ENCODE data around the gene ESCO1. TPM values are rescaled to one million over a fixed set of nuclear protein-coding genes. Genes with fewer than 3 reads are reported as not detected.
A peak's percentile ranks its signal among the peaks of the same experiment; 100 is the strongest.
"Not testable (repeated sequence)": the region's sequence is repeated elsewhere in the genome, so short reads cannot be mapped to it uniquely, and the experiment has no call there.

The ESCO1 gene
- polyA plus RNA-seq (ENCODE audit: insufficient read length) = 20.9 TPM

GRCh38 chr18:21600526-21601410 is at the start of gene ESCO1:
Gene ESCO1, minus strand, starts transcription at chr18:21600704. Its CDS starts 25,861 bp downstream, at chr18:21574843.
- DNase-seq (ENCODE audit: low read depth) = peak; percentile 92

DNA sequence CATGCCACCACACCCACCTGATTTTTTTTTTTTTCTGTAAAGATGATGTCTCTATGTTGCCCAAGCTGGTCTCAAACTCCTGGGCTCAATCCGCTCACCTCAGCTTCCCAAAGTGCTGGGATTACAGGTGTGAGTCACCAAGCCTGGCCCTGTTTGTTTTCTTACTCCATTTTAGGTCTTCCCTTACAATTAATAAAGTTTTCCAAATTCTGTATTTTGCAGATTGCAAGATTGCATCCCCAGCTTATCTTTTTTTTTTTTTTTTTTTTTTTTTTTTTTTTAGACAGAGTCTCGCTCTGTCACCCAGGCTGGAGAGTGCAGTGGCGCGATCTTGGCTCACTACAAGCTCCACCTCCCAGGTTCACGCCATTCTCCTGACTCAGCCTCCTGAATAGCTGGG is 39.9 kb upstream of the ESCO1 start:
- DNase-seq (ENCODE audit: low read depth) = not testable (repeated sequence)

DNA sequence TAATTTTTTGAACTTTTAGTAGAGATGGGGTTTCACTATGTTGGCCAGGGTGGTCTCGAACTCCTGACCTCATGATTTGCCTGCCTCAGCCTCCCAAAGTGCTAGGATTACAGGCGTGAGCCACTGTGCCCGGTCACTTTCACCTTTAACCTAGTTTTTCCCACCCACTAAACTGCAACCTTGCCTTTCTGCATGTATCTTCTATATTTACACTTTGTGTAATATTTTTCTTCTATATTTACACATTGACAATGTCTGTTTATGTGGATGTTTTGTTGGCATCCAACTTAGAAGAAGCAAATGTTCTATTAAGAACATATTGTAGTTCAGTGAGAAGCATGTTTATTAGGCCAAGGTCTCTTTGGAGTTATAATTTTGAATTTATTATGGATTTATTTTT is 38.3 kb upstream of the ESCO1 start:
- DNase-seq (ENCODE audit: low read depth) = no peak

GRCh38 chr18:21636769-21637168 is 36.3 kb upstream of the ESCO1 start:
- no peak for DNase-seq (ENCODE audit: low read depth)

- DNase-seq (ENCODE audit: low read depth) = no peak
Measured at GRCh38 chr18:21634588-21635199, 34.2 kb upstream of the ESCO1 start.

- DNase-seq (ENCODE audit: low read depth) = no peak
Measured at GRCh38 chr18:21632393-21632792, 31.9 kb upstream of the ESCO1 start.

DNA sequence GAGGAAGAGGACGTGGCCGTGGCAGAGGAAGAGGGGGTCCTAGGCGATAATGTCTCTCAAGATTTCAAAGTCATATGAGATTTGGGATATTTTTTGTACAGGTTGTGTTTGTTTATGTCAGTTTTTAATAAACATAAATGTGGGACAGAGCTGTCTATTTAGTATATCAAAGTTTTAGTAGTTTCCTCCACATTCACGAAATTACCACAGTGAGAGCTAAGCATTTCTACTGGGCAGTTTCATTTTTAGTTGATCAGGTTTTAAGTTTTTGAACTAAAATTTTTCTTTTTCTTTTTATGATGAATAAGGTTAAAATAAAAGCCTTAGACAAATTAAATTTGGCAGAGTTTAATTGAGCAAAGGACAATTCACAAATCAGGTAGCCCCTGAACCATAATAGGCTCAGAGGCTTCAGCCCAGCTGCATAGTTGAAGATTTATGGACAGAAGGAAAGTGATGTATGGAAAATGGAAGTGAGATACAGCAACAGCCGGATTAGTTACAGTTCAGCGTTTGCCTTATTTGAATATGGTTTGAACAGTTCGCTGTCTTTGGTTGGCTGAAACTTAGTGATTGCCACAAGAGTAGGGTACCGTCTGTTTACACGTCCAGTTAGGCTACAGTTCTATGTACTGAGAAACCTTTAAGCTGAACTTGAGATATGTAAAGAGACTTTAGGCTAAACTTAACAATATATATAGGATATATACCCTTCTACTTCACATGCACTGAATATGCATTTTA is 28.8 kb upstream of the ESCO1 start:
- DNase-seq (ENCODE audit: low read depth) = no peak

- DNase-seq (ENCODE audit: low read depth) = not testable (repeated sequence)
Measured at GRCh38 chr18:21621640-21622039, 21.1 kb upstream of the ESCO1 start.

DNA sequence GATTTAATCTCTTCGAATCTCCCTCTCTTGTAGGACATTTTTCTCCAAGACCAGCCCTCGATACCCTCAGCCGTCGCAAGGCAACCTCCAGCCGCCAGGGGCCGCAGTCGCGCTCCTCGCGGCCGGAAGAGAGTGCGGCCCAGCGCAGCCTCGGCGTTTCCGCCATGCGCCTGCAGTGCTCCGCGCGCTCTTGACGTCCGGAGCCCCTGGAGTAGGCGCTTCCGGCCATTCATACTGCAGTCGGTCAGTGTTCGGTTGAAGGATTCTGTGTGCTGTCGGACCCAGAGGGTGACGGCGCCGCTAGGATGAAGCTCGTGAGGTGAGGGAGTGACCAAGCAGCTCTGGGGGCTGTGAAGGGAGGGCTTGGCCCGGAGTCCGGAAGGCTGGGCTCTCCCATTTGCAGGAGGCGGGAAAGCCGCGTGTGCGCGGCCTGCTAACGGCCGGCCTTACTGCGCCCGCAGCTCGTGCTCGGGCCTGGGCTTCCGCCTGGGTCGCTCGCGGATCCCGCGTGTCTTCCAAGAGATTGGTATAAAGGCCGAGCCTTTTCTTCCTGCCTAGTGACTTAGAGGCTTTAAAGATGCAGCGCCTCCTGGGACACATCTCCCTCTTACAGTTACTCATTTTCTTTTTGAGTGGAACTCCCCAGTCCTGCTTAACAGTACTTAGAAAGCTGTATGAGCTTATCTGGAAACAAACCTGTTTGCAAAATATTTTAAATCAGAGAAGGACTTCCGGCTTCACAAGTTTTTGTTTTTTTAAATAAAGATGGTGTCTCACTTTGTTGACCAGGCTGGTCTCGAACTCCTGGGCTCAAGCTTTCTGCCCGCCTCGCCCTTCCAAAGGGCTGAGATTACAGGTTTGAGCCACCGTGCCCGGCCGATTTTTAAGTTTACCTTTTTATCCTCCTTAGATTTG is 11.9 kb upstream of the ESCO1 start, which contains the start of gene SNRPD1:
SNRPD1 (plus strand) TSS at position 190 of the 915 bp plus-strand sequence; CDS start at position 306, 116 bp downstream.
- peak; percentile 75 for DNase-seq (ENCODE audit: low read depth)

DNA sequence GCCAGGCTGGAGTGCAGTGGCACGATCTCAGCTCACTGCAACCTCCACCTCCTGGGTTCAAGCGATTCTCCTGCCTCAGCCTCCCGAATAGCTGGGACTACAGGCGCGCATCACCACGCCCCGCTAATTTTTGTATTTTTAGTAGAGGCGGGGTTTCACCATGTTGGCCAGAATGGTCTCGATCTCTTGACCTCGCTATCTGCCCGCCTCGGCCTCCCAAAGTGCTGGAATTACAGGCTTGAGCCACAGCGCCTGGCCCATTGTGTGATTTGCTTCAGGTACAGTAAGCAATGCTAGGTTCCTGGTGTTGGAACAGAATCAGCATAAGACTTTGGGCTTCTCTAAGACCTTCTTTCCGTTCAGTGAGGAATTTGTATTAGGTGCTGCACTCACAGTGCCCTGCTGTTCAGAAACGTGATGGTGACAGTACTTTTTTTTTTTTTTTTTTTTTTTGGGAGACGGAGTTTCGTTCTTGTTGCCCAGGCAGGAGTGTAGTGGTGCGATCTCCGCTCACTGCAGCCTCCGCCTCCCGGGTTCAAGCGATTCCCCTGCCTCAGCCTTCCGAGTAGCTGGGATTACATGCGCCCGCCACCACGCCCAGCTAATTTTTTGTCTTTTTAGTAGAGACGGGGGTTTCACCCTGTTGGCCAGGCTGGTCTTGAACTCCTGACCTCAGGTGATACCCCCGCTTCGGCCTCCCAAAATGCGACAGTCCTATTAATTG is 11.1 kb upstream of the ESCO1 start:
- not testable (repeated sequence) for DNase-seq (ENCODE audit: low read depth)

DNA sequence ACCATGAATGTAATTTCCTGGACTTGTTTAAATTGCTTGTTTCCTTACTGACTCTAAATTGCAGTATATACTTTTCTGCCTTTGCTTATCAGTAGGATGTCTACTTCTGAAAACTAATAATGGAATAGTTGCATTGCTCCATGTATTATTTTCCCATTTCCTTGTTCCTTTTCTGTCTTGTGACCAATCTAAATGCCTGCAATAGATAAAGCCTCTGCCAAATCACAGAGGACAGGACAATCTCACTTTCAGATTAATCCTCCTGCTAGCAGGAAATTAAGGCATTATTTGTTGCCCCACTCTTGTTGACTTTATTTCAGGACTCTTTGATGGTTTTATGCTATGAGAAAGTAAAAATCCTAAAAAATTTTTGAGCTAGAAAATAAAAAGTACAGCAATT is 4.7 kb upstream of the ESCO1 start:
- DNase-seq (ENCODE audit: low read depth) = no peak

- DNase-seq (ENCODE audit: low read depth) = no peak
Measured at GRCh38 chr18:21604671-21605070, 4.2 kb upstream of the ESCO1 start.

DNA sequence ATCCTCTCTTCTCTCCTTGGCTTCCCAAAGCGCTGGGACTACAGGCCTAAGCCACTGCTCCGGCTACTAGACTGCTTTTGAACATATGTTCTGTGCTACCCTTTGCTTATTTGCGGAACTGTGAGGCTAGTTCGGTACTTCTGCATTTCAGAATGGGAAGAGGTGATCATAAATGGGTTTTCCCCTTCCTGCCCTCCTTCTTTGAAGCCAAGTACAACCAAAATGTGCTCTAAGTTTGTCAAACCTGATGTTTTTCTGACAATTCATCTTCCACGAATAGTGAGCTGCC is 1.7 kb upstream of the ESCO1 start:
- no peak for DNase-seq (ENCODE audit: low read depth)

GRCh38 chr18:21599585-21600525 is 649 bp downstream of the ESCO1 start:
- DNase-seq (ENCODE audit: low read depth) = no peak

GRCh38 chr18:21598726-21599584 is 1.5 kb downstream of the ESCO1 start:
- no peak for DNase-seq (ENCODE audit: low read depth)

DNA sequence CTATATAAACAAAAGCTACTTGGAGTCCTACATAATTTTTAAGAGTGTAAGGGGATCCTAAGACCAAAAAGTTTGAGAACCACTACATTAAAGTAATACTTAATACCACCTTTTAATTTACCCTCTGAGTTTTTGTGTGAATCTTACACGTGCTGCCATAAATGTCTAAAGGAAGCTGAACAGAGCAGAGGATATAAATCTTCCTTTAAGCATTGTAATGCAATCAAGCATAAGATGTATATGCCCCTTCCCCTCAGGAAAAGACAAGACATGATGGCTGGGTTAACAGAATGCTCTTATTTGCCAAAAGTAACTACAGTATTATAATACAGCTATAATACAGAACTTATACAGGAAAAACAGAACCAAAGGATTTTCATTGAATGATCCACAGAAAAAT is 2.9 kb downstream of the ESCO1 start:
- no peak for DNase-seq (ENCODE audit: low read depth)

DNA sequence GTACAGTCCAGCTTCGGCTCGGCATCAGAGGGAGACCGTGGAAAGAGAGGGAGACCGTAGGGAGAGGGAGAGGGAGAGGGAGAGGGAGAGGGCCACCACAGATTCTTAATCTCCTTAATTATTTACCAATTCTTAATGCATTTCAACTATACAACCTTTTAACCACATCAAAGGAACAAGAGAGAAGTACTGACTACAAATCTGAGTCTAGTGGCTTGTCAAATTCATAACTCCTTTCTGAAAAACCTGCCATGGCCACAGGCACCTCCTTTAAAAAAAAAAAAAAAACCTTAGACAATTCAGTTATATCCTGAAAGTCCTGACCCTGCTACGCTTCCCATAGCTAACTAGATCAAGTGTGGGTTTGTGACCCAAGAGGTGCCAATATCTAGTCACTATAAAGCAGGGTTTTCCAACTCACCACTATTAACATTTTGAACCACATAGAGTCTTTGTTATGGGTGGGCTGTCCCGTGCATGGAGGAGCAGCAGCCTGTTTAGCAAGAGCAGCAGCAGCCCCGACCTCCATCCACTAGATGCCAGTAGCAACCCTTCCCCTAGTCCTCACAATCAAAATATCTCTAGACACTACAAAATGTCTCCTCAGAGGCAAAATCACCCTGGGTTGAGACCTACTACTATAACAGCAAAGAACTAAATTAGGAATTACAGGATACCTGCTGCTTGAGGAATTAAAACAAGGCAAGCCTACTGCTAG is 6.8 kb downstream of the ESCO1 start:
- DNase-seq (ENCODE audit: low read depth) = no peak

- DNase-seq (ENCODE audit: low read depth) = not testable (repeated sequence)
Measured at GRCh38 chr18:21592361-21592760, 8.1 kb downstream of the ESCO1 start.
